Sigmoid colon (tissue), 7 donors: ENCODE data around the gene RUNX1. TPM values are rescaled to one million over a fixed set of nuclear protein-coding genes. Genes with fewer than 3 reads are reported as not detected.

Experiments used
- DNase-seq: peaks from one replicate; pipeline ENCODE4 v3.0.0-alpha.2; 2019
- H3K27ac ChIP-seq, 4 donors: fragments of 200-600 bp; sonication (generic); one replicate each; pipeline ENCODE4 v1.5.1; 2016 to 2019; ENCODE audit warnings: mild to moderate bottlenecking in 1 of 4
- H3K27me3 ChIP-seq, 3 donors: fragments of 200-600 bp; sonication (generic); one replicate each; pipeline ENCODE4 v1.5.1; 2019; ENCODE audit warnings: mild to moderate bottlenecking in 1 of 3
- H3K36me3 ChIP-seq, 4 donors: fragments of 200-600 bp; sonication (generic); one replicate each; pipeline ENCODE4 v1.5.1; 2016 to 2019
- H3K4me1 ChIP-seq, 4 donors: fragments of 200-600 bp; sonication (generic); one replicate each; pipeline ENCODE4 v1.5.1; 2017 to 2019
- H3K4me3 ChIP-seq, 4 donors: fragments of 200-600 bp; sonication (generic); one replicate each; pipeline ENCODE4 v1.5.1; 2017 to 2019; ENCODE audit warnings: mild to moderate bottlenecking in 2 of 4, moderate library complexity in 1 of 4
- H3K9me3 ChIP-seq, 4 donors: fragments of 200-600 bp in 3 of 4; sonication (generic) in 3 of 4; one replicate each; pipeline versions ENCODE4 v1.5.1 to v1.6.1; 2013 to 2019
- EP300 ChIP-seq, 4 donors: sonication (generic); formaldehyde crosslinking; IDR thresholded peaks; one replicate each; pipeline ENCODE4 v1.6.1; 2017; ENCODE audit warnings: antibody characterized with exemption in 4 of 4
- POLR2A ChIP-seq, 2 donors: fragments of 450-650 bp; IDR thresholded peaks; one replicate each; pipeline ENCODE4 v1.6.1; 2016; ENCODE audit warnings: antibody characterized with exemption in 2 of 2, mild to moderate bottlenecking in 2 of 2, moderate library complexity in 2 of 2
- POLR2AphosphoS5 ChIP-seq, 4 donors: sonication (generic); formaldehyde crosslinking; IDR thresholded peaks; one replicate each; pipeline ENCODE4 v1.6.1; 2017; ENCODE audit warnings: antibody characterized with exemption in 4 of 4
- WGBS, 2 donors: extraction: QIAGEN DNeasy Blood & Tissue Kit; methylation state at CpG; one replicate each; pipeline ENCODE4 v1.1.7; 2013; 5-methylcytosine and 5-hydroxymethylcytosine counted together
- intact Hi-C: fragments of 100-400 bp; cut with DNase I; formaldehyde crosslinking; loops from one replicate; pipeline ENCODE4 v1.15.1; 2023
- polyA plus RNA-seq, 3 donors: library from polyadenylated mRNA; stranded (reverse); fragments of 200-250 nt; gene quantifications; one replicate each; pipeline ENCODE4 v1.2.3, GENCODE V29; 2013
- total RNA-seq, 4 donors: library from RNA; depleted of rRNA; stranded (reverse); fragments of >200 nt; gene quantifications; one replicate each; pipeline ENCODE4 v1.1.0, GENCODE V29; 2016
- TF ChIP-seq, protein P1 (sequence below), 4 experiments: fragments of 450-650 bp in 3 of 4; fragments of 200-600 bp in 1 of 4; IDR thresholded peaks; one replicate each; pipeline ENCODE4 v1.5.1; 2016 to 2019; ENCODE audit warnings: antibody characterized with exemption in 4 of 4, mild to moderate bottlenecking in 3 of 4, moderate library complexity in 2 of 4
- donor health status: healthy with polysubstance abuse.
- donor health status: Bipolar disorder and iron deficiency.
- donor health status: healthy.

RUNX1 gene
- total and polyA plus RNA-seq, 7 donors = 2.8 to 23.3 (median 7.5) TPM

DNA sequence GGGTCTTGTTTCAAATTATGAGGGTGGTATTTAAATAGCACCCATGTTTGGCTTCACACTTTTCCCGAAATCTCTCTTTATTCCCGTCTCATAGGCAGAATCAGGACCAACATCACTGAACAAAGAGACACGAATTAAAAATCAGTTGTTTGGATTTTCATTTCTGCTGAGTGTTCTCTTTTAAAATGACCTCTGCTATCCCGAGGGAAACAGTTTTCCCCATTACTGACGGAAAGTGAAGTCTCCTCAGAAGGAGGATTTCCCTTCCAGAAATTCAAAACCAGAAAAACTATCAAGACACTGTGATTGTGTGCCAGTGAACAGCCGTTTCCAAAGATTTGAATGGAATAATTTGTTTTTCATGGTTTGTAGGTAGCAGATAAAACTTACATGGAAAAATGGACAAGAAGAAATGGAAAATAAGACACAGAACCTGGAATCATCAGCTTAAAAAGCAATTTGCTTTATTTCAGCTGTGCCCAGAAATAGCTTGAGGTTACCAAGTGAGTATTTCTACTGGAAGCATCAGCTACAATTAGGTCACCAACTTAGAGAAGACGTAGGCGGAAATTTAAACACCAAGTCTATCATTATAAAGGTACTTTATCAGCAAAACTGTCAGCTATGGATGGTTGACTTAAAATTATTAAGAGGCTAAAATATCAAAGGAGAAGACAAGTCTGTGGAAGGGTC lies 68.5 kb downstream of the RUNX1 start:
- no peak for DNase-seq
- intact Hi-C loops = no loop called here
- H3K4me3 ChIP-seq = no peak overlapping the region
- no peaks in the 10 kb centered on the region for H3K27me3 ChIP-seq
- TF ChIP-seq EP300 (IDR thresholded peaks at IDR 0.05) = no peak
- TF ChIP-seq POLR2AphosphoS5 (IDR thresholded peaks at IDR 0.05) = no peak
- TF ChIP-seq, protein P1, sequence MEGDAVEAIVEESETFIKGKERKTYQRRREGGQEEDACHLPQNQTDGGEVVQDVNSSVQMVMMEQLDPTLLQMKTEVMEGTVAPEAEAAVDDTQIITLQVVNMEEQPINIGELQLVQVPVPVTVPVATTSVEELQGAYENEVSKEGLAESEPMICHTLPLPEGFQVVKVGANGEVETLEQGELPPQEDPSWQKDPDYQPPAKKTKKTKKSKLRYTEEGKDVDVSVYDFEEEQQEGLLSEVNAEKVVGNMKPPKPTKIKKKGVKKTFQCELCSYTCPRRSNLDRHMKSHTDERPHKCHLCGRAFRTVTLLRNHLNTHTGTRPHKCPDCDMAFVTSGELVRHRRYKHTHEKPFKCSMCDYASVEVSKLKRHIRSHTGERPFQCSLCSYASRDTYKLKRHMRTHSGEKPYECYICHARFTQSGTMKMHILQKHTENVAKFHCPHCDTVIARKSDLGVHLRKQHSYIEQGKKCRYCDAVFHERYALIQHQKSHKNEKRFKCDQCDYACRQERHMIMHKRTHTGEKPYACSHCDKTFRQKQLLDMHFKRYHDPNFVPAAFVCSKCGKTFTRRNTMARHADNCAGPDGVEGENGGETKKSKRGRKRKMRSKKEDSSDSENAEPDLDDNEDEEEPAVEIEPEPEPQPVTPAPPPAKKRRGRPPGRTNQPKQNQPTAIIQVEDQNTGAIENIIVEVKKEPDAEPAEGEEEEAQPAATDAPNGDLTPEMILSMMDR (IDR thresholded peaks at IDR 0.05) = no peak
- TF ChIP-seq POLR2A (IDR thresholded peaks at IDR 0.05) = no peak
- no peaks in the 10 kb centered on the region for H3K36me3 ChIP-seq
- no peak overlapping the region for H3K27ac ChIP-seq
- H3K9me3 ChIP-seq = no peaks in the 10 kb centered on the region
- 81 to 92% methylated on average over 8 of the region's 8 CpGs for WGBS, 2 donors
- H3K4me1 ChIP-seq = peaks cover 0 to 17% (median 14%) of the 10 kb centered on the region in 4 donors

DNA sequence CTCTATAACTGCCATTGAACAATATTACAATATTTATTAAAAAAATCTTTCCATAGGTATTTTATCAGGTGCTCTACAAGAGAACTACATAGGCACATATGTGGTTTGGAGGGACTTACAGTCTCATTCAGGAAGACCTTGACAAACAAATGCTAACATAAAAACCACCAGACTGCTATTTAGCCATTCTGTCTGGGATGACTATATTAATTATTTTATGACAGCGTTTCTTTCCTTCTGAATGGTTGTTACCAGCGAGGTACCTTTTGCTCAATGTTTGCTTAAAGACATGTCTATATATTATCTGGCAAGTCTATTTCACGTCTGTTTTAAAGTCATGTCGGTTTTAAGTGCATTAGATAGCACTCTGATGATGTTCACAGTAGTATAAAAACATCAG lies 69.7 kb downstream of the RUNX1 start:
- no peaks in the 10 kb centered on the region for H3K27me3 ChIP-seq
- intact Hi-C loops = no loop called here
- DNase-seq = no peak
- H3K4me1 ChIP-seq = peaks cover 0 to 17% (median 14%) of the 10 kb centered on the region in 4 donors
- no peaks in the 10 kb centered on the region for H3K9me3 ChIP-seq
- H3K4me3 ChIP-seq = no peak overlapping the region
- no peak overlapping the region for H3K27ac ChIP-seq
- WGBS, 2 donors = 15 to 54% methylated on average over 4 of the region's 4 CpGs
- H3K36me3 ChIP-seq = no peaks in the 10 kb centered on the region
- TF ChIP-seq POLR2A (IDR thresholded peaks at IDR 0.05) = no peak
- TF ChIP-seq, protein P1 (IDR thresholded peaks at IDR 0.05) = no peak
- TF ChIP-seq EP300 (IDR thresholded peaks at IDR 0.05) = no peak
- no peak for TF ChIP-seq POLR2AphosphoS5 (IDR thresholded peaks at IDR 0.05)

DNA sequence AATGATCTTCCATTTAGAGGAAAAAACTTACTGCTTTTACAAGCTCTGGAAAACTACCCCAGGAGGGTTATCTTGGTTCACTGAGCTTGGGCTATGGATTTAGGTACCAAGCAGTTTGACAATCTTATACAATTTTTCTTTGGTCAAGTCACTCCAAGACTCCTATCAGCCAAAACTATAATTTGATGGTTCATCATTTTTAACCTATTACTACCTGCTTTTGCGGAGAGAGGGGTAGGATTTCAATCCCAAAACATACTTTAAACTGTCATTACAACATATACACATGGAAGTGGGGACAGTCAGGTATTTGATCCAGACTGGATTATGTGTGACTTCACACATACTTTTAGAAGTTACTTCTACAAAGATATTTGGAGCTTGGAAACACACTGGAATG lies 71.8 kb downstream of the RUNX1 start:
- H3K27me3 ChIP-seq = no peaks in the 10 kb centered on the region
- H3K27ac ChIP-seq = no peak overlapping the region
- no peaks in the 10 kb centered on the region for H3K36me3 ChIP-seq
- no peak overlapping the region for H3K4me3 ChIP-seq
- no peak for DNase-seq
- 99% methylated on average over 1 of the region's 1 CpG for WGBS, 2 donors
- H3K4me1 ChIP-seq = no peaks in the 10 kb centered on the region
- H3K9me3 ChIP-seq = no peaks in the 10 kb centered on the region
- intact Hi-C loops = no loop called here
- TF ChIP-seq EP300 (IDR thresholded peaks at IDR 0.05) (no peak), POLR2AphosphoS5 (IDR thresholded peaks at IDR 0.05) (no peak), POLR2A (IDR thresholded peaks at IDR 0.05) (no peak)
- TF ChIP-seq, protein P1 (IDR thresholded peaks at IDR 0.05) = no peak

DNA sequence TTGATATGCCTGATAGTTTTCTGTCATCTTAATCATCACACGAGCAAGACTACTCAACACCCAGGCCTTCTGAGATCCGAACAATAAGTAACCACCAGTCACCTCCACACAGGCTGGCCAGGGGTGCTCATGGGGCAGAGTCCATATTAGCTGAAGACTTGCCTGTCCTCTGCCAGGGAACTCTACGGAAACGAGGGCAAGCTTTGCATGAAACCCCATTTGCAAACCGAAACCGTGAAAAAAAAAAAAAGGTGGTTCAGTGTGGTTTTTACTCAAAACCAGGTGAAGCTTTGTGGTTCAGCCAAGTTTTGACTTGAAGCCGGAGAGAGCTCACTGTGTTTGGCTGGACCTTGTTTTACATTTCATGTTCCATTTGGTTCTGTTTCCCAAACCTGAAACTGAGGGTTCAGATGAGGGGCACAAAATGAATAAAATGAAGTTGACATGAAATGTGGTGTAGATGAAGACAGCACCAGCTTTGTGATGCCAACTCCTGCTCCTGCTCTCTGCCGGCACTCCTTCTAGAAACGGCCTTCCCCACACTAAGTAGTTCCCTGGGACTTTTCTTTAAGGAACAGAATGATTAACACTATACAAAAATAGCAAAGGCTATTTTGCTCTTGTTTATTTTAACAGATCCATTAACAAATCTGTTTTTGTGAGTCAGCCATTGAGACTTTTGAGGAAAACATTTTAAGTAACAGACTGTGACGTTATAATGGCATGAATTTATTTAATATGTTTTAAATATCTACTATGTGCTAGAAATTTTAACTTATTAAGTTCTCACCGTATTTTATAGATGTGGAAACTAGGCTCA lies 74.7 kb downstream of the RUNX1 start:
- Histone ChIP-seq H3K4me3 (no peak overlapping the region), H3K36me3 (no peaks in the 10 kb centered on the region), H3K9me3 (no peaks in the 10 kb centered on the region), H3K4me1 (no peaks in the 10 kb centered on the region), H3K27me3 (no peaks in the 10 kb centered on the region), H3K27ac (no peak overlapping the region)
- DNase-seq = no peak
- TF ChIP-seq POLR2AphosphoS5 (IDR thresholded peaks at IDR 0.05) (no peak), EP300 (IDR thresholded peaks at IDR 0.05) (no peak)
- TF ChIP-seq, protein P1 (IDR thresholded peaks at IDR 0.05) = no peak
- WGBS, 2 donors = 64 to 80% methylated on average over 11 of the region's 11 CpGs
- intact Hi-C loops = no loop called here
